Glomerular visceral epithelial cell (primary cell): ENCODE results near the gene OXSR1.
"Not testable (repeated sequence)": the region's sequence is repeated elsewhere in the genome, so short reads cannot be mapped to it uniquely, and the experiment has no call there.

Experiments used
- DNase-seq: peaks from one replicate; pipeline ENCODE4 v3.0.0-alpha.2; 2016; ENCODE audit errors: extremely low spot score

OXSR1 gene

DNA sequence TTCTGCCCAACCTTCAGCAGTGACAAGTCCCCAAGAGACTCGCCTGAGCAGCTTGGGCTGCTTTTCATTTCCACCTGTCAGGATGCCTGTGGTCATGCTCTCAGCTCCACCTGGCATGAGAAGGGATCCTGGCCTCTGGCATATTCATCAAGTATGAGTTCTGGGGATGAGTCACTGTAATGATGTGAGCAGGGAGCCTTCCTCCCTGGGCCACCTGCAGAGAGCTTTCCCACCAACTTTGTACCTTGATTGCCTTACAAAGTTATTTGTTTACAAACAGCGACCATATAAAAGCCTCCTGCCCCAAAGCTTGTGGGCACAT, 23.4 kb upstream of the OXSR1 start:
- DNase-seq: peak; percentile 53

GRCh38 chr3:38142959-38143358, 22.4 kb upstream of the OXSR1 start:
- no peak for DNase-seq

DNA sequence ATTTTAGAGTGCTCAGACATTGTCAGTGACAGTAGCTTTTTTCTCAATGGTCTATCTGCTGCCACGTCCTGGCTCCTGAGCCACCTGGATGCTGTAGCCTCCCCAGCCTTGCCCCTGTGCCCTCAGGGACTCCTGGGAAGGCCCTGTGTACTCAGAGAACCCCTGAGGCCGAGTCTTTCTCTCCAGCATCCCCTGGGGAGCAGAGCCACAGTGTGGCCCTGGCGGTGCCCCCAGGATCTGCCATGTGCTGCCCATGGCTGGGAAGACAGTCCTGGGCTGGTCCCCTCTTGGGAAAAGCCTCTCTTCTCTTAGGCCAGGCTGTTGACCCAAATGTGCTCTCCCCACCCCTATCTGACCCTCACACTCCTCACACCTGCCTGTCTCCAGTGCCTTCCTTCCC, 21.8 kb upstream of the OXSR1 start:
- DNase-seq: no peak

GRCh38 chr3:38146504-38146903, 18.8 kb upstream of the OXSR1 start:
- no peak for DNase-seq

DNA sequence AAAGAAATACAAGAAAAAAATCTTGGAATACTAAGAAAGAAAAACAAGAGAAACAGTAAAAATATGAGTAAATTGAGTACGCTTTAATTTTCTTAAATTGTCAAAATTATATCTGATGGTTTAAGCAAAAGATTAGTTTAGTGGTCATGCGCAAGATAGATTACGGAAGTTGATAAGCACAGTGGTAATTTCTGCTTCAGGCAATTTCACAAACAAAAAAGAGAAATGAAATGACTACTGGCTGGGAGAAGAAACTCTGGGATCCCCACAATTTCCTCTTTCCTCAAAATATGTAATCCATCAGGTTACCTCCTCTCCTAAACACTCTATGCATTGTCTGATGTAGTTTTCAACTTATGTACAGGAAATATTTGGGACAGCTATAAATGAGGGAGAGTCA, 17.9 kb upstream of the OXSR1 start:
- no peak for DNase-seq

- DNase-seq: no peak
Observed at GRCh38 chr3:38148311-38148882, 16.9 kb upstream of the OXSR1 start.

DNA sequence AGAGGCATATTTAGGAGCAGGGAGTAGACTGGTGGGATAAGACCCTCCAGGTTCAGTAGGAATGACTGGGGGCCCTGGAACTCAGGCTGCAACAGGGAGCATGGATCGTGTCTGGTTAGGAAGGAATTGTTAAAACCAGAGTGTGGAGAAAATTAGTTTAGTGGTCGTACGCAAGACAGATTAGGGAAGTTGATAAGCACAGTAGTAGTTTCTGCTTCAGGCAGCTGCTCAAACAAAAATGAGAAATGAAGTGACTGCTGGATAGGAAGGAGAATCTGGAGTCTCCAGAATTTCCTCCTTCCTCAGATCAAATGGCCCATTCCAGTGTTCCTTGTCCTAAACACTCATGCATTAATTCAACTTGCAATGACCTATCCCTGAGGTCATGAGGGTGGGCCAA, 15.6 kb upstream of the OXSR1 start:
- DNase-seq: no peak

GRCh38 chr3:38150780-38151528, 14.4 kb upstream of the OXSR1 start:
- no peak for DNase-seq

DNA sequence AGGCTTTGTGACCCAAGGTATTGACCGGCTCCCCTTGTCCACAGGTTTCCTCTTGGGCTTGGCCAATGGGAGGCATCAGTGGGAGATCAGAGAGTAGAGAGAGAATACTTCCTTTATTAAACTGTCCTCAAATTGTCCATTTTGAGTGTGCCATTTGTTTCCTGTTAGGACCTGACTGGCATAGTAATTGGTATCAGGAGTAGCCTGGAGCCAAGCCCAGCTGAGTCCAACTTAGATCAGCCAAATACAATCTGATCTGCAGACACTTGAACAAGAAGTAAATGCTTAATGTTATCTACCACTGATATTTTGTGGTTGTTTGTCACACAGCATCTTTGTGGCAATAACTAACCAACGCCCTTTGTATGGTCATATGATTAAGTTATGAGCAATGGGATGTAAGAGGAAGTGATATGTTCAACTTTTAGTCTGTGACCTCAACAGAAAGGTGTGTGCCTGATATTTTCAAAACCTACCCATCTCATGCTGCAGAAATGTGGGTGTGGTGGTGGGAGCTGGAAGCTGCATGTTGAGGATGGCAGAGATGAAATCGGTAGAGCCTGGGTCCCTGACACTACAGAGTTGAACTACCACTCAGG, 13.6 kb upstream of the OXSR1 start:
- DNase-seq: no peak

DNA sequence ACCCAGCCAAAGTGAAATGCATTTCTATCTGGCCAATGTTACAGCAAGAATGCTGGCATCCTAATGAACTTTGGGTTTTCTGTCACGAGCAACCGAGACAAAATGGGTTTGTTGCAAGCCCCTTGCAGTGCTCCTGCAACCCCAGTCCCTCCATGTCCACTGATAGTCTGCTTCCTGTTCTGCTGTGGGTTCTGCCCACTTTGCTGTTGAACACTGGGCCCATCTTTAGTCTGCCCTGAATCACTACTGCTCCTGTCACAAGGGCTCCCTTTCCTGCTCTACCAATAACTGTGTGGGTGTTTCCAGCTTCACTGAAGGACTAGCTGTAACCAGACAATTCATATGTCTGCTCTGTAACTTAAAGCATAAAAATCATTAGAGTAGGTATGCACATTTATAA, 12.7 kb upstream of the OXSR1 start:
- DNase-seq: no peak

DNA sequence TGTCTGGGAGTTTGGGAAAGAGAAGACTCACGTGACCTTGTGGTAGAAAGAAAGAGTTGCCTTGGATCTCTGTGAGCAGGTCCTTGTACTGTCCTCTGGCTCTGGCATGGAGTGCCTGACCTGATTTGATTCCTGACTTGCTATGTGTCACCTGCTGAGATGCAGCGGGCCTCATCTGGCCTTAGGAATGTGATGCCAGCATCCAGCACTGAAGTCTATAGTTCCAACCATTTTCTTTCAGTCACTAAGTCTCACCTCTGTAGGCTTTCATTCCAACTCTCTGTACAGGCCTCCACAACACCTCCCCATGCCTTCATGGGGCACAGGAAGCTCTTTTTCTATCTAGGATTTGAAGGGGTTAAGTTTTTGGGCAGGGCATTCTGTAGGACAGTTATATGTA, 12.1 kb upstream of the OXSR1 start:
- no peak for DNase-seq

GRCh38 chr3:38154033-38154494, 11.3 kb upstream of the OXSR1 start:
- no peak for DNase-seq

DNA sequence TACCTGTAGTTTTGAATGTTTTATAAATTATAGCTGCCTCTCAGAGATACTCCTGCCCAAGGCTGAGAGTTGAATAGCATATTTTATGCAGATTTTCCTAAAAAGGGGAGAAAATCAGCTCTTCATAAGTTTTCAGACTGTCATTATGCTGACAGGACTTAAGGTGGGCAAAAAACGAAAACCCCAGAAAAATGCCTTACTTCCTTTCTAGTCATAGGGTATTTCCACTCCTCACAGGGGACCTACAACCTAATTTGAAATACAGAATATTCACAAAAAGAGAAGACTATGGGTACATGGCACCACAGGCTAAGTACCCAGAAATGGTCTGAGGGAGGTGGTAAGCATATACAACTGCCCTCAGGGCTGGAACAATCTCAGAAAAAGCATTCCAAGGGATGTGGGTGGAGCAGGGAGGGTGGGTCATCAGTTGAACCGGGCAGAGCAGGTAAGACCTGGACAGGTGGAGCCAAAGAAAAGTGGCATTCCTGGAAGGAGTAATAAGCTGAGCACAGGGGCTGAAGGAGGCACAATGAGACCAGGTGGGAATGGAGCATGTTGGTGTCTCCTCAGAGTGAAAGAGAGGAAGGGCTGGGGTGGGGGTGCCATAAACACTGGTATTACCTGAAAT, 10.6 kb upstream of the OXSR1 start:
- DNase-seq: no peak

DNA sequence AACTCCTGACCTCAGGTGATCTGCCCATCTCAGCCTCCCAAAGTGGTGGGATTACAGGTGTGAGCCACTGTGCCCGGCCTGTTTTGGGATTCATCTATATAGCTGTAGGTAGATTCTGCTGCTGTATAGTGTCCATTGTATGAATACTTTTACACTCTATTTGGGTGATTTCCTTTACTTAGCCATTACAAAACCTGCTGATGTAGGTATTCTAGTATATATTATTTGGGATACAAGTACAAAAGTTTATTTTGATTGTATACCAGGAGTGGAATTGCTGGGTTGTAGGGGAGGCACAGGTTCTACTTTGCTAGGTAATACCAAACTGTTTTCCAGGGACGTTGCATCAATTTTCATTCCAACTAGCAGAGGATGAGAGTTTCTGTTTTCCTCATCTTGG, 9.5 kb upstream of the OXSR1 start:
- no peak for DNase-seq

DNA sequence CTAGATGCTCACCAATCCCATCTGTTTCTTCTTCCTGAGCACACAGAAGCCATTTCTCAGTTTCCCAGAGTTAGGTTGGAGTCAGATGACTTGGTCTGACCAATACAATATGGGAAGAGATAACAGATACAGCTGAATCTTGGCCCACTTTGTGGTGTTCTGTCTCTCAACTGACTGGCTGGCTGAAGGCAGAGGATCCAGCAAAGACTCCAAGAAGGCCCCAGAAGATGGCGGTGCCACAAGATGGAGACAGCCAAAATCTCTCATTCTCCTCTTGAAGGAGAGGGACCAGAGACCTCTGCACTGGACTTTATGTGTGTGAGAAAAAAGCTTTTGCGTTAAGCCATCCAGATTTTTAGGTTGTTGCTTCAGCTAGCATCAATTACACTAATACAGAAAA, 8.2 kb upstream of the OXSR1 start:
- no peak for DNase-seq

DNA sequence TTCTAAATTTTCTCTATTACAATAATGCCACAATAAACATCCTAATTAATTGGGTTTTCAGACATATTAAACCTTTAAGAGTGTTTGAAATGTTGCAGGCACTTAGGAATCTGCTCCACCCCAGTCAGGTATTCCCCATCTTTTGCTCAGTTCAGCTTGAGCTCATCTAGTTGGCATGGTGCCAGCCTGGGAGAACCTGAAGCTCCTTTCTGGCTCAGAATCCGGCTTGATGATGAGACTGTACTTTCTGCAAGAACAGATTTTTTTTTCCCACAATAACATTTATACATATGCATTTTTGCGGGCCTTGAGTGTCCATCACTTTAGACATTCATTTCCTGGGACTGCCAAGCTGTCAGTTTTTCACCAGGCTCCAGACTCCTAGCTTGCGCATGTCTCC, 7.7 kb upstream of the OXSR1 start:
- DNase-seq: peak; percentile 48

- no peak for DNase-seq
Observed at GRCh38 chr3:38158472-38158871, 6.9 kb upstream of the OXSR1 start.

- DNase-seq: not testable (repeated sequence)
Observed at GRCh38 chr3:38160704-38161103, 4.6 kb upstream of the OXSR1 start.

GRCh38 chr3:38163117-38163840, 2.1 kb upstream of the OXSR1 start:
- no peak for DNase-seq

DNA sequence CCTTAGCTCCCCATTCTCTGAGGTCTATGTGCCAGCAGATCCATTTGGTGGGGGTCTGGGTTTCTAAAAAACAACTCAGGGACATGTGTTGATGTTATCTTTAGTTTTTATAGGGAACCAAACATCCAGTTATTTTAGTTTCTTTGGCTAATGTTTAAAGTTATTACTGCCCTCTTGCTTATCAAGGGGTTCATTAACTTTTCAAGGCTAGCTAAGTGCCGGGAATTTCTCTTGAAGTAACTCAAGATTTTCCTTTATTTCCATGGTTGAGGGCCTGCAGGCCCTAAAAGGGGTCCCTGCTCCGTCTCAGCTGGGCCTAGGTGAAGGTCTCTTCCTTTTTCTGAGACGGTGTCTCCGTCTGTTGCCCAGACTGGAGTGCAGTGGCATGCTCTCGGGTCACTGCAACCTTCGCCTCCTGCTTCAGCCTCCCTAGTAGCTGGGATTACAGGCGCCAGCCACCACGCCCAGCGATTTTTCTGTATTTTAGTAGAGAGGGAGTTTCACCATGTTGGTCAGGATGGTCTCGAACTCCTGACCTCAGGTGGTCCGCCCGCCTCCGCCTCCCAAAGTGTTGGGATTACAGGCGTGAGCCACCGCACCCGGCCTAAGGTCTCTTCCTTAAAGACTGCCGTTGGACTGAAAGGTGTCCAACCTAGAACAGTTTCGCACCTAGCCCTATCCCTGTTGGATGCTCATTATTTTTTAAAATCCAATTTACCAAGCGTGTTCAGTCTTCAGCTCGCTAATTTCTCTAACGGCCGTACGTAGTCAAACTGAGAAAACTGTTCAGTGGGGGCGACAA, 1.3 kb upstream of the OXSR1 start:
- no peak for DNase-seq

GRCh38 chr3:38164643-38164951, 740 bp upstream of the OXSR1 start:
- DNase-seq: no peak
